ENCODE data around the gene LANCL2.
"Not testable (repeated sequence)": the region's sequence is repeated elsewhere in the genome, so short reads cannot be mapped to it uniquely, and the experiment has no call there.

The LANCL2 gene

DNA sequence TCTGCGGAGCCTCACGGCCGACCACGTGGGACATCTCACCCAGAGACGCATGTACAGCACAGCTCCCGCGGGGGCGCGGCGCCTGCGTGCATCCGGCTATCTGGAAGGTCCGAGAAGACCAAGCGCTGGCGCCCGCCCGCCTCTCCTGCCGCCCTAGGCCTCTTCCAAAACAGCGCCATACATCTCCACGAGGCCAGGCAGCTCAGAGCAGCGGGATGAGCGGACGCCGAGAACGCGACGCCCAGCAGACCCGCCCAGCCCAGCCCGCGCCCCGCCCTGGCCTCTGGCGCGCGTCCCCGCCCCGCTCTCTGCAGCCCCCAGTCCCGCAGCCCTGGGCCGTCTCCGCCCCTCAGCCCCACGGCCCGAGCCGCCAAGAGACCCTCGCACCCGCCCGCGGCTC is 20.3 kb upstream of the LANCL2 start:
- Histone ChIP-seq H3K4me3 (ENCODE audit: low read depth, low read length) (no peak overlapping the region), H3K9me3 (no peaks in the 10 kb centered on the region; the same call in 1 of the 2 replicates), H3K36me3 (no peaks in the 10 kb centered on the region), H3K4me1 (no peaks in the 10 kb centered on the region), H3K27me3 (no peaks in the 10 kb centered on the region; the same call in 1 of the 2 replicates)
- TF ChIP-seq, protein P1, sequence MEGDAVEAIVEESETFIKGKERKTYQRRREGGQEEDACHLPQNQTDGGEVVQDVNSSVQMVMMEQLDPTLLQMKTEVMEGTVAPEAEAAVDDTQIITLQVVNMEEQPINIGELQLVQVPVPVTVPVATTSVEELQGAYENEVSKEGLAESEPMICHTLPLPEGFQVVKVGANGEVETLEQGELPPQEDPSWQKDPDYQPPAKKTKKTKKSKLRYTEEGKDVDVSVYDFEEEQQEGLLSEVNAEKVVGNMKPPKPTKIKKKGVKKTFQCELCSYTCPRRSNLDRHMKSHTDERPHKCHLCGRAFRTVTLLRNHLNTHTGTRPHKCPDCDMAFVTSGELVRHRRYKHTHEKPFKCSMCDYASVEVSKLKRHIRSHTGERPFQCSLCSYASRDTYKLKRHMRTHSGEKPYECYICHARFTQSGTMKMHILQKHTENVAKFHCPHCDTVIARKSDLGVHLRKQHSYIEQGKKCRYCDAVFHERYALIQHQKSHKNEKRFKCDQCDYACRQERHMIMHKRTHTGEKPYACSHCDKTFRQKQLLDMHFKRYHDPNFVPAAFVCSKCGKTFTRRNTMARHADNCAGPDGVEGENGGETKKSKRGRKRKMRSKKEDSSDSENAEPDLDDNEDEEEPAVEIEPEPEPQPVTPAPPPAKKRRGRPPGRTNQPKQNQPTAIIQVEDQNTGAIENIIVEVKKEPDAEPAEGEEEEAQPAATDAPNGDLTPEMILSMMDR (IDR thresholded peaks at IDR 0.05; ENCODE audit: low read depth, low read length) = no peak
- DNase-seq = no peak

DNA sequence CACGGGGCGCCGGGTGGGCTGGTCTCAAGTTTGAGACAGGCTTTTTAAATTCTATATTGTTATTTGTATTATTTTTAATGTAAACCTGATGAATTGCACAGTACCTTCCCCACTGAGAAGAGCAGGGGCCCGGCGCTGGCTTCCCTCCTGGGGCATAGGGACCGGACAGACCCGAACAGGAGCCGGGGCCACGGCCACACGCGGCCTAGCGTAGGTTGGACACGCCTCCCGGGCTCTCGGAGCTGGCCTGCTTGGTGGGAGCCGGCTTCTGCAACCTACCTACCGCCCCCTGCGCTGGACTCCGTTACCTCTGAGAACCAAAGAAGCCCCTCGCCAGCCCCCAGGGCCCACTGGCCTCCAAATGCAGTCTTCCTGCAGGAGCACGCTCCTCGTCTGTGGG is 19.8 kb upstream of the LANCL2 start:
- no peaks in the 10 kb centered on the region for H3K36me3 ChIP-seq
- H3K9me3 ChIP-seq = no peaks in the 10 kb centered on the region; the same call in 1 of the 2 replicates
- no peak overlapping the region for H3K4me3 ChIP-seq (ENCODE audit: low read depth, low read length)
- no peak for DNase-seq
- no peaks in the 10 kb centered on the region; the same call in 1 of the 2 replicates for H3K27me3 ChIP-seq
- no peaks in the 10 kb centered on the region for H3K4me1 ChIP-seq
- TF ChIP-seq, protein P1 (IDR thresholded peaks at IDR 0.05; ENCODE audit: low read depth, low read length) = no peak

DNA sequence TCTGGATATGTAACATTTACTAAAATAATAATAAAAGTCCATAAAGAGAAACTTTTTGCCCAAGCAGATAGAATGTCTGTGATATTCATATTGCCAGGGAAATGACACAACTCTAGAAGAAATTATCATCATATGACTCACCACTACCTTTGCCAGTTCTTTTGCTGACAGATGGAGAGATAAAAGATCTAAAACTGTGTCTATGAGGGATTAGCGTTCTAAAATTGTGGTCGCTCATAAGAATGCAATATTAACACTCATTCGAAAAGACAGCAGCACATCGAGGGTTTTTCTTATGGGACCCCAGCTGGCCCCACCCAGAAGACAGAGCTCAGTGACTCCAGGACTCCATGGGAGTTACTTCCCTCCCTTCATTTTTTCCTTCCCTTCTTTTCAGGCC is 16.6 kb upstream of the LANCL2 start:
- Histone ChIP-seq H3K27me3 (no peaks in the 10 kb centered on the region; the same call in 1 of the 2 replicates), H3K4me3 (ENCODE audit: low read depth, low read length) (no peak overlapping the region), H3K36me3 (no peaks in the 10 kb centered on the region), H3K9me3 (no peaks in the 10 kb centered on the region), H3K4me1 (no peaks in the 10 kb centered on the region)
- TF ChIP-seq, protein P1 (IDR thresholded peaks at IDR 0.05; ENCODE audit: low read depth, low read length) = no peak
- no peak for DNase-seq

DNA sequence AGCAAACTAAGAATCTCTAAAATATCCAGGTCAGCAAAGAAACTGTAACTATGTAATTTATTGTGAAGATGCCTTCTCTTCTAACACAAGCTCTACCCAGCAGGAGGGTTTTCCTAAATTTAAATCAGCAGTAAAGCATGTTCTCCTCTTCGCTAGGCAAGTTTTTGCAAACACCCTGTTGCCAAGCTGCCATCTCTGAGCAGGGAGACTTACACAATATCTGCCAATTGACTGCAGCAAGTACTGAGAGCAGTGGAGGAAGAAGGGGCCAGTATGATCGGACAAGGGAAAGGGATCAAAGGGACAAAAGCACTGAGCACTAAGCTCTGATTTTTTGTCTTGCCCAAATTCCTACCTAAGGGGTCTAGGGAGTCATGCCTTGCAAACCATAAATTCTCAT is 16.0 kb upstream of the LANCL2 start:
- H3K4me1 ChIP-seq = no peaks in the 10 kb centered on the region
- DNase-seq = no peak
- no peaks in the 10 kb centered on the region for H3K36me3 ChIP-seq
- H3K27me3 ChIP-seq = no peaks in the 10 kb centered on the region; the same call in 1 of the 2 replicates
- TF ChIP-seq, protein P1 (IDR thresholded peaks at IDR 0.05; ENCODE audit: low read depth, low read length) = no peak
- H3K4me3 ChIP-seq (ENCODE audit: low read depth, low read length) = no peak overlapping the region
- H3K9me3 ChIP-seq = no peaks in the 10 kb centered on the region

DNA sequence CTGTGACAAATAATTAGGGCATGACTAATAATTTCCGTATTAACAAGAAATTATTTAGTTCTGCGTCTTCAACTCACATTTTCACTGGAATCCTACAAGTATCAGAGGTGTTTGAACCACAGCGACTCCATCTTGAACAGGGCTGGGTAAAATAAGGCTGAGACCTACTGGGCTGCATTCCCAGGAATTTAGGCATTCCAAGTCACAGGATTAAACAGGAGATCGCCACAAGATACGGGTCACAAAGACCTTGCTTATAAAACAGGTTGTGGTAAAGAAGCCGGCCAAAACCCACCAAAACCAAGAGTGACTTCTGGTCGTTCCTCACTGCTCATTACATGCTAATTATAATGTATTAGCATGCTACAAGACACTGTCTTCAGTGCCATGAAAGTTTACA is 14.9 kb upstream of the LANCL2 start:
- TF ChIP-seq, protein P1 (IDR thresholded peaks at IDR 0.05; ENCODE audit: low read depth, low read length) = no peak
- Histone ChIP-seq H3K4me3 (ENCODE audit: low read depth, low read length) (no peak overlapping the region), H3K27me3 (no peaks in the 10 kb centered on the region; the same call in 1 of the 2 replicates), H3K4me1 (no peaks in the 10 kb centered on the region), H3K9me3 (no peaks in the 10 kb centered on the region), H3K36me3 (no peaks in the 10 kb centered on the region)
- no peak for DNase-seq

DNA sequence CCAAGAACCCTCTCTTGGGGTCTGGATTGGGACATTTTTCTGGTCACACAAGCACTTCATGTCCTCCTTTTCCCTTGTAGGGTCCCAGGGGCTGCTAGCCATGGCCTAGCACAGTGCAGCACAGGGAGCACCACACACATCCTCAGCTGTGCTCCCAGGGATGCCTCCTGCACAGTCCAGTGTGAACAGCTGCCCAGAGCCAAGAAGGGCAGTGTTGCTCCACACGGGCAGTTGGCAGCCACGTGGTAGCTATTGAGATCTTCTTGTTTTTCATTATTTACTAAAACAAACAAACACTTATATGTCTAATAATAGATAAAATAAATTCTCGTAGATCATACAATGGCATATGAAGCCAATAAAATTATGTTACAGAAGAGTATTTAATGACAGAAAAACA is 13.9 kb upstream of the LANCL2 start:
- no peaks in the 10 kb centered on the region for H3K9me3 ChIP-seq
- no peaks in the 10 kb centered on the region for H3K4me1 ChIP-seq
- DNase-seq = no peak
- TF ChIP-seq, protein P1 (IDR thresholded peaks at IDR 0.05; ENCODE audit: low read depth, low read length) = no peak
- no peak overlapping the region for H3K4me3 ChIP-seq (ENCODE audit: low read depth, low read length)
- H3K27me3 ChIP-seq = no peaks in the 10 kb centered on the region; the same call in 1 of the 2 replicates
- no peaks in the 10 kb centered on the region for H3K36me3 ChIP-seq

DNA sequence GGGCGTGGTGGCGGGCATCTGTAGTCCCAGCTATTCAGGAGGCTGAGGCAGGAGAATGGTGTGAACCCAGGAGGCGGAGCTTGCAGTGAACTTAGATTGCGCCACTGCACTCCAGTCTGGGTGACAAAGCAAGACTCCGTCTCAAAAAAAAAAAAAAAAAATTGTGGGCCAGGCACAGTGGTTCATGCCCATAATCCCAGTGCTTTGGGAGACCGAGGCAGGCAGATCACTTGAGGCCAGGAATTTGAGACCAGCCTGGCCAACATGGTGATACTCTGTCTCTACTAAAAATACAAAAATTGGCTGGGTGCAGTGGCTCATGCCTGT is 12.2 kb upstream of the LANCL2 start:
- H3K4me1 ChIP-seq; DNase-seq; H3K4me3 ChIP-seq (ENCODE audit: low read depth, low read length); H3K27me3 ChIP-seq; H3K36me3 ChIP-seq; H3K9me3 ChIP-seq: not testable (repeated sequence)
